SU-DHL-6 (cell line): ENCODE data around the gene LENG9.

Experiments used
- CTCF ChIP-seq: fragments of 200-600 bp; sonication (generic); IDR thresholded peaks from one replicate; pipeline ENCODE4 v1.5.1; 2017; ENCODE audit warnings: antibody characterized with exemption, mild to moderate bottlenecking, low read length, moderate library complexity; ENCODE audit not compliant: insufficient read depth, poor library complexity, severe bottlenecking
- EZH2phosphoT487 ChIP-seq: fragments of 200-600 bp; sonication (generic), shearing (Covaris generic); conservative IDR thresholded peaks from 2 replicates; pipeline ENCODE4 v1.6.1; 2018; ENCODE audit warnings: mild to moderate bottlenecking, antibody characterized with exemption, low read length, moderate library complexity, mixed read lengths

GRCh38 chr19:54452626-54453025 lies 11.0 kb downstream of the LENG9 start:
- TF ChIP-seq CTCF (no peak), EZH2phosphoT487 (no peak)
